Measurements from ENCODE around the gene SH2D7.

SH2D7 gene

DNA sequence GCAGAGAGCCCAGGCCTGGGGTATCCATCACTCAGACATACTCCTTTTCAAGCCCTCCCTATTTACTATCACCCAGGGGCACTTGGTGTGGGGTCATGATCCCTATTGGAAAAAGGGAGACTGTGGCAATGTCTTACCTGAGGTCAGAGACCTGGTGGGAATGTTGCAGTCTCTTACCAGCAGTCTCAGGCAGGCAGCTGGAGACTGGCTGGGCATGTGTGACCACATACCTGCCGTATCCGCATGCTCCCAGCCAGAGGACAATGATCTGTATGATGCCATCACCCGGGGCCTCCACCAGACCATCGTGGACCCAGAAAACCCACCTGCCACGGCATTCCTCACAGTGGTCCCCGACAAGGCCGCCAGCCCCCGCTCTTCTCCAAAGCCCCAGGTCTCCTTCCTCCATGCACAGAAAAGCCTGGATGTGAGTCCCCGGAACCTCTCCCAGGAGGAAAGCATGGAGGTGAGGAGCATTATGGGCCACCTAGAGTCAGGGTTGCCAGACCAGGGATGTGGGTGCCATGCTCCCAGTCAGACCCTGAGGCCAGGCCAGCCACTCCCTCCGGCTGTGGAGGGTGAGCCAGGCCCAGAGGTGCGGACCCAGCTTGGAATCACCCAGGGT is 5.9 kb downstream of the SH2D7 start:
- Mint-ChIP-seq H3K9me3 (no peaks in the 10 kb centered on the region), H3K36me3 (ENCODE audit: low read depth) (no peaks in the 10 kb centered on the region), H3K4me3 (no peak overlapping the region), H3K27ac (no peak overlapping the region), H3K27me3 (no peaks in the 10 kb centered on the region), H3K4me1 (ENCODE audit: low read depth) (peaks cover 10% of the 10 kb centered on the region)
- intact Hi-C loops (cut with micrococcal nuclease) = no loop called here

- no peaks in the 10 kb centered on the region for H3K9me3 Mint-ChIP-seq
- peak overlapping the region; percentile 59 for H3K27ac Mint-ChIP-seq
- H3K36me3 Mint-ChIP-seq (ENCODE audit: low read depth) = no peaks in the 10 kb centered on the region
- H3K27me3 Mint-ChIP-seq = no peaks in the 10 kb centered on the region
- peaks cover 36% of the 10 kb centered on the region for H3K4me1 Mint-ChIP-seq (ENCODE audit: low read depth)
- intact Hi-C loops (cut with micrococcal nuclease) = no loop called here
- H3K4me3 Mint-ChIP-seq = no peak overlapping the region
Observed at GRCh38 chr15:78100886-78101285, 8.5 kb downstream of the SH2D7 start.

DNA sequence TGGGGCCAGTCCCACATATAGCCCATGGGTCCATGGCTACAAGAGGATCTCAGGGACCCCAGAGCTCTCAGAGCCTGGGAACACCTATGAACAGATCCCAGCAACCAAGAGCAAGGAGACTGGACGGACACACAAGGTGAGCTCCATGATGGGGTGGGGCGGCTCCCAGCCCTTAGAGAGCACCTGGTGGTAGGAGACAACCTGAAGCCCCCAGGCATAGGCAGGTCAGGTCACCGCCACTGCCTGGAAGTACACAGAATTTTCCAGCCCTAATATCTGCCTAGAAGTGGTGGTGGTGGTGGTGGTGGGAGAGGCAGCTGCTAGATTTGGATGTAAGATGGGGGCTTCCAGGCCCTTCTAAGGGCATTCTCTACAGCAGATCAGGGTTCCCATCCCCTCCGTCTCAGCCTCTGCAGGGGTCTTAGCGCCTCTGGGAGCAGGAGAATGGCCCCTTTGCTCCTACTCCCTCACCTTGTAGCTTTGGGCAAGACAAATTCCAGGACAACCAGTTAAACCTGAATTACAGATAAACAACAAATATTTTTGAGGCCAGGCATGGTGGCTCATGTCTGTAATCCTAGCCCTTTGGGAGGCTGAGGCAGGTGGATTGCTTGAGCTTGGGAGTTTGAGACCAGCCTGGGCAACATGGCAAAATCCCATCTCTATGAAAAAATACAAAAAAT is 9.2 kb downstream of the SH2D7 start:
- H3K9me3 Mint-ChIP-seq = no peaks in the 10 kb centered on the region
- peak overlapping the region; percentile 59 for H3K27ac Mint-ChIP-seq
- intact Hi-C loops (cut with micrococcal nuclease) = no loop called here
- no peaks in the 10 kb centered on the region for H3K36me3 Mint-ChIP-seq (ENCODE audit: low read depth)
- no peaks in the 10 kb centered on the region for H3K27me3 Mint-ChIP-seq
- H3K4me1 Mint-ChIP-seq (ENCODE audit: low read depth) = peaks cover 43% of the 10 kb centered on the region
- no peak overlapping the region for H3K4me3 Mint-ChIP-seq

GRCh38 chr15:78102211-78102610 is 9.8 kb downstream of the SH2D7 start:
- H3K4me3 Mint-ChIP-seq = no peak overlapping the region
- peak overlapping the region; percentile 73 for H3K27ac Mint-ChIP-seq

DNA sequence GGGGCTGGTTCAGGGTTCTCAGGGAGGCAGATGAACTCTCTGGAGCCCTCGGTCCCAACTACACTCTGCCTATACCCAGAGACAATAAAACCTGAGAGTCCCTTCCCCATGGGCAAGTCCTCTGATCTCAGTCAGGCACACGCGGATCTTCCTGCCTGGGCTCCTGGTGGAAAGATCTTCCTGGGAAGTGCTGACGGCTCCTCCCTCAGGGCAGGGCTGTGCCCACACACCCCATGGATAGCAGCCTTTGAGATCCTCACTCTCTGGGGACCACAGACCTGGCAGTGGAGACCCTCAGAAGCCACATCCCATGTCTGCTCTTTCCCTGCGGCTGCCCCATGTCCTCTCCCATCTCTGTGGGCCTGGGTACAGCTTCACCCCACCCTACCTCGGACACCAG is 10.4 kb downstream of the SH2D7 start:
- no peaks in the 10 kb centered on the region for H3K9me3 Mint-ChIP-seq
- peak overlapping the region; percentile 30 for H3K4me3 Mint-ChIP-seq
- peak overlapping the region; percentile 73 for H3K27ac Mint-ChIP-seq
- intact Hi-C loops (cut with micrococcal nuclease) = no loop called here
- H3K36me3 Mint-ChIP-seq (ENCODE audit: low read depth) = no peaks in the 10 kb centered on the region
- H3K4me1 Mint-ChIP-seq (ENCODE audit: low read depth) = peaks cover 45% of the 10 kb centered on the region
- H3K27me3 Mint-ChIP-seq = no peaks in the 10 kb centered on the region

More at GRCh38 chr15:78102211-78102610, 9.8 kb downstream of the SH2D7 start:
- Mint-ChIP-seq H3K9me3 (no peaks in the 10 kb centered on the region), H3K4me1 (ENCODE audit: low read depth) (peaks cover 45% of the 10 kb centered on the region), H3K27me3 (no peaks in the 10 kb centered on the region), H3K36me3 (ENCODE audit: low read depth) (no peaks in the 10 kb centered on the region)
- intact Hi-C loops (cut with micrococcal nuclease) = no loop called here

DNA sequence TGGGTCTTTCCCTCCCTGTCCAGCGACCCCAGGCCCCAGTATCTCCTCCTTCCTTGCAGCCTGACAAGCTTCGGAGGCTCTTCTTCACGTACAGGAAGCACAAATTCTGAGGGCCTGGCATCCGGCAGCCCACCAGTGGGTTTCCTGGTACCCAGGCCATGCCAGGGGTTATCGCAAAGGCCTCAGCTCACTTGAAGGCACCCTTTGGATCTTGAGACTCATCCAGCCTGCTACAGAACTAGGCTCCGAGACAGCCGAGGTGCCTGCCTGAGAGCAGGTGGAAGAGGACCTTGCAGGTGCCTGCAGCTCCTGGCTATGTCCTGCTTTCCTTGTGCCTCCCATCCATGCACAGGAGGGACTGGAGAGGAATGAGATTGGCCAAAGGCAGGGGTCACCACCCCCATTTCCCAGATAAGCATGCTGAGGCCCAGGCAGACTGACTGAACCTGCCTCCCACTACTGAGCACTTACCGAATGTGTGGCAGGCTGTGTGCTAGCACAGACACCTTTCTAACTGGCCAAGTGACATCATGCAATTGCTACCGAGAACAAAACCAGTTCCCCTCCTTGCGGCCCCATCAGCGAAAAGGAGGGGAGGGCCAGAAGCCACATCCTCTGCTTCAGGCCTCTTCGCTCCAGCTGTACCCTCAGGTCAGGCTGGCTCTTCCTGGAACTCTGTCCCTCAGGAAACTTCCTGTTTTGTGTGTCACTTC is 11.2 kb downstream of the SH2D7 start:
- intact Hi-C loops (cut with micrococcal nuclease) = no loop called here
- Mint-ChIP-seq H3K4me3 (no peak overlapping the region), H3K27ac (peak overlapping the region; percentile 73), H3K9me3 (no peaks in the 10 kb centered on the region), H3K36me3 (ENCODE audit: low read depth) (no peaks in the 10 kb centered on the region), H3K27me3 (no peaks in the 10 kb centered on the region), H3K4me1 (ENCODE audit: low read depth) (peaks cover 47% of the 10 kb centered on the region)

DNA sequence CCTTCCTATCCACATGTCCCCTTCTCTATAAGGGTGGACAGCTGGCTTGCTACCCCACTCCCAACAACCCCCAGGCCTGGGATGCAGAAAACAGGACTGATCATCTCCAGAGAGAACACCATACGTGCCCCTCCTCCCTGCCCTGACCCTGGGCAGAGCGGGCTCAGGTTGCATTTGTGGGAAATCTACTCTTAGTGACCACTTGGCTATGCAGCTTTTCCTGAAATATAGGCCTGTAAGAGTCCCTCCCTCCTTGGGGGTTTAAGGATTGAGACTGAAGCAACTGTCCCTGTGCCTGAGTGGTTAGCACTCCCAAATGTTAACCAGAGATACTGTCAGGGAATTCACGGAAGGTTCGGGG is 11.7 kb downstream of the SH2D7 start:
- peak overlapping the region; percentile 73 for H3K27ac Mint-ChIP-seq
- H3K4me1 Mint-ChIP-seq (ENCODE audit: low read depth) = peaks cover 51% of the 10 kb centered on the region
- H3K36me3 Mint-ChIP-seq (ENCODE audit: low read depth) = no peaks in the 10 kb centered on the region
- no peaks in the 10 kb centered on the region for H3K9me3 Mint-ChIP-seq
- intact Hi-C loops (cut with micrococcal nuclease) = no loop called here
- H3K4me3 Mint-ChIP-seq = no peak overlapping the region
- H3K27me3 Mint-ChIP-seq = peaks cover 2% of the 10 kb centered on the region

- peak overlapping the region; percentile 73 for H3K27ac Mint-ChIP-seq
- no peak overlapping the region for H3K4me3 Mint-ChIP-seq
- H3K27me3 Mint-ChIP-seq = peaks cover 2% of the 10 kb centered on the region
- H3K9me3 Mint-ChIP-seq = no peaks in the 10 kb centered on the region
- H3K36me3 Mint-ChIP-seq (ENCODE audit: low read depth) = no peaks in the 10 kb centered on the region
- peaks cover 51% of the 10 kb centered on the region for H3K4me1 Mint-ChIP-seq (ENCODE audit: low read depth)
- intact Hi-C loops (cut with micrococcal nuclease) = loop anchor here (5.0 kb wide), 1 partner anchor 103 kb away; no protein-coding TSS in a partner anchor
Observed at GRCh38 chr15:78104566-78105475, 12.5 kb downstream of the SH2D7 start.

DNA sequence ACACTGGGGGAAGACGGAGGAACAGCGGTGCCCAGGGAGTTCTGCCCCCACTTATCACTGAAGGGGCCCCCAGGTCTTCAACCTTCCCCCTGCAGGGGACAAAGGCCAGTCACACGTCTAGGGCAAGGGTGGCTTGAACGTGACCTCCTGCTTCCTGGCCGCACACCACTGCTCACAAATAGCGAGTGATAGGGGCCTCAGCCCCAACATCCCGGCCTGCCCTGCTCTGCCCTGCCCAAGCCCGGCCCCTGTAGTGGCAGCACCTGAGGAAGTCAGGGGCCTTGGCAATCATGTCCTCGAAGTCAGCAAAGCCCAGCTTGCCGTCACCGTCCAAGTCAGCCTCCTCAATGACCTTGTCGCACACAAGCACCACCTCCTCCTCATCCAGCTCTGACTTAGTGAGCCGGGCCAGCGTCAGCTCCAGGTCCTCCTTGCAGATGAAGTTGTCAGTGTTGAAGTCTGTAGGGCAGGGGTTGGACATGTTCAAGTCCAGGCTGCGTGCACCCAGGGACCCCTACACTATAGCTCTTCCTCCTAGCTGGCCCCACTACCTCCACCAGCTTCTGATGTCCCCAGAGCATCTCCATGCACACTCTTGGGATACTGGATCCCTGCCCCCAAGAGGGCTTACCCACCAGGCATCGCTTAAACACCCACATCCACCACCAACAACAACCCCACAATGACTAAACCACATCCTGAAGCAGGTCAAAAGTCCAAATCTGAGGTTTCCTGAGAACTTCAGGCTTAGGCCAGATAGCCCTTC is 13.3 kb downstream of the SH2D7 start:
- peaks cover 51% of the 10 kb centered on the region for H3K4me1 Mint-ChIP-seq (ENCODE audit: low read depth)
- H3K27ac Mint-ChIP-seq = peak overlapping the region; percentile 73
- H3K27me3 Mint-ChIP-seq = peaks cover 2% of the 10 kb centered on the region
- H3K36me3 Mint-ChIP-seq (ENCODE audit: low read depth) = no peaks in the 10 kb centered on the region
- no peak overlapping the region for H3K4me3 Mint-ChIP-seq
- intact Hi-C loops (cut with micrococcal nuclease) = loop anchor here (5.0 kb wide), 1 partner anchor 103 kb away; no protein-coding TSS in a partner anchor
- H3K9me3 Mint-ChIP-seq = no peaks in the 10 kb centered on the region

GRCh38 chr15:78107471-78107870 is 15.1 kb downstream of the SH2D7 start:
- no peak overlapping the region for H3K4me3 Mint-ChIP-seq
- H3K27me3 Mint-ChIP-seq = peaks cover 2% of the 10 kb centered on the region
- intact Hi-C loops (cut with micrococcal nuclease) = loop anchor here (5.0 kb wide), 1 partner anchor 105 kb away; no protein-coding TSS in a partner anchor
- no peak overlapping the region for H3K27ac Mint-ChIP-seq
- H3K4me1 Mint-ChIP-seq (ENCODE audit: low read depth) = peaks cover 49% of the 10 kb centered on the region
- H3K36me3 Mint-ChIP-seq (ENCODE audit: low read depth) = no peaks in the 10 kb centered on the region
- H3K9me3 Mint-ChIP-seq = no peaks in the 10 kb centered on the region

DNA sequence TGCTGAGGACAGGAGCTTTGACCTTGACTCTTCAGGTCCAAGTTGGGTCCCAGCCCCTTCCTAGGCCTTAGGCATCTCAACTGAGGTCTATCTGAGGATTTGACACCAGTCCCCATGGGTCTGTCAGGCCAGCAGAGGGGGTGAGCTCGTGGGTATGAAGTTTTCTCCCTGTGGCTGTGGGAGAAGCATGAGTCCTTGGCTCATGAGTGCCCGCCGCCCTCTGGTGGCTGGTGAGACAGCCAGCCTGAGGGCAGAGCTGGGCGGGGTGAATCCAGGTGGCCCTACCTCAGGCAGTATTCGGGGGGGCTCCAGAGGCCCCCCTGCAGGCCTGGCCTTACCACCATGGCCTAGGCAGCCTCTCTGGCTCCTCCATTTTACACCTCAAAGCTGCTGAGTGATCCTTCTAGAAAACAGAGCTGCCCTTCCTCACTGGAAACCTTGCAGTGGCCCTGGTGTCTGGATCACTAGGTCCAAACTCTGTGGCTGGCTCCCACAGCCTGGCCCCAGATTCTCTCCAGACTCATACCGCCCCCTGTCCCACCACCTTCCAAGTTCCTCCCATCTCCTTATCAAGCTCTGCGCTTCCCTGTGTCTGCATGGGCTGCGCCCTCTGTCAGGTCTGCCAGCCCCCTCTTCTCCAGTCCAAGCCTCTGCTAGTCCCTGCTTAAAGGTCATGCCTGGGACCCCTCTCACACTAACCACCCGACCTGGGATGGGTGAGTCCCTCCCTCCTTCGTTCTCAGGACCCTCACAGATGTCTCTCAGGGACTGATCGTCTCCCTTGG is 16.1 kb downstream of the SH2D7 start:
- intact Hi-C loops (cut with micrococcal nuclease) = loop anchor here (1.0 to 5.0 kb wide), 3 partner anchors 106 to 150 kb away; no protein-coding TSS in a partner anchor
- Mint-ChIP-seq H3K4me1 (ENCODE audit: low read depth) (peaks cover 42% of the 10 kb centered on the region), H3K27ac (peak overlapping the region; percentile 35)

DNA sequence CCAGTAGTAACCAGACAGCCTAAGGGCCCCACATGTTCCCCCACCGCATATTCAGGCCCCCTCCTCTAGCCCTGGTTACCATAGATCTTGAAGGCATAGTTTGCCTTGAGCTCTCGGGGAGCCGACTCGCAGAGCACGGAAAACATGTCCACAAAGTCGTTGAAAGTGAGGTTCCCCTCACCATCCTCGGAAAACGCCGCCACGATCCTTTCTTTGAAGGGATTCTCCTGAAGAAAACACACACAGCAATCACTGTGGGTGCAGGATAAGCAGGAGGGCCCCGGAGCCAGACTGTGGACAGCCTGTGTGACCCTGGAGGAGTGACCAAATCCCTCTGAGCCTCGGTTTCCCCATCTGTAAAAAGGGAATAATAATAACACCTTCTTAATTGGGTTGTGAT is 16.8 kb downstream of the SH2D7 start:
- H3K27ac Mint-ChIP-seq = peak overlapping the region; percentile 35
- H3K4me3 Mint-ChIP-seq = no peak overlapping the region
- no peaks in the 10 kb centered on the region for H3K36me3 Mint-ChIP-seq (ENCODE audit: low read depth)
- intact Hi-C loops (cut with micrococcal nuclease) = loop anchor here (2.0 to 5.0 kb wide), 2 partner anchors 107 to 150 kb away; no protein-coding TSS in a partner anchor
- peaks cover 38% of the 10 kb centered on the region for H3K4me1 Mint-ChIP-seq (ENCODE audit: low read depth)
- no peaks in the 10 kb centered on the region for H3K9me3 Mint-ChIP-seq
- H3K27me3 Mint-ChIP-seq = peaks cover 2% of the 10 kb centered on the region

More for the DNA sequence above, 16.1 kb downstream of the SH2D7 start:
- Mint-ChIP-seq H3K4me3 (no peak overlapping the region), H3K36me3 (ENCODE audit: low read depth) (no peaks in the 10 kb centered on the region), H3K27me3 (peaks cover 2% of the 10 kb centered on the region), H3K9me3 (no peaks in the 10 kb centered on the region)
